HG03045 (cell line): ENCODE data around the gene PODXL.

Experiments
- ATAC-seq: cut with Tn5 transposase; IDR thresholded peaks from one replicate; pipeline ENCODE4 v1.9.1; 2021; ENCODE audit warnings: mild to moderate bottlenecking, moderate library complexity; ENCODE audit not compliant: unreplicated experiment

PODXL gene

DNA sequence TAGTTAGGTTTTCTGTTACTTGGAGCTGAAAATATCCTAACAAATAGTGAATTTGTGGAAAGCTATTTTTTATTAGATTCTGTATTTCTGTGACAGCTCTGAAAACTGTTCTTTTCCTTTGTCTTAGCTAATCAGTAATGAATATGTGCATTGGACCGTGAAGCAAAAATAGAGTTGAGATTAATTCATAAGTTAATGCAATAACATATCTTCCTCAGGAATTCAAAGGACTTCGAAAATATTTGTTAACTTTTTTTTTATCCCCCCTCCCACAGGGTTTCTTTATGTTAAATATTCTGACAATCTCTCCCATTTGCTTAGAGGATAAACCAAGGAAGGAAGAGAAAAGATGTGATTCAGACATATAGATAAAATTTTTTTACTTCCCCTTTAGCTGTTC is 101.4 kb downstream of the PODXL start:
- ATAC-seq, result no peak

DNA sequence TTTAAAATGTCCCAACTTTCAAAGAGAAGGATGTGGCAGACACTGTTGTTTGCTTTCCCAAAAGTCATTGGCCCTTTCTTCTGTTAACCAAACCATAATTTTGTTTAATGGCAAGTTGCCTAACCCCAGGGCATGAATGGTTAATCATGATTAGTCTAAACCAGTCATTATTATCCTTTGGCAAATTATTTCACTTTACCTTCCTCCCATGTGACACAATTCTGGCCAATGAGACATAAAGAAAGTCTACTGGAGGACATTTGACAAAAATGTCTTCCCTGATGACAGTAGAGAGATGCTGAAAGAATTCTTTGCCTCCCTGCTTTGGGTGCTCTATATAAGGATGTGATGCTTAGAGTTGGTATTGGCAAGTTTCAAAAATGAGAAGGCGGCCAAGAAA is 101.9 kb downstream of the PODXL start:
- ATAC-seq, result no peak
